ENCODE measurements around the gene FLAD1. TPM values are rescaled to one million over a fixed set of nuclear protein-coding genes. Genes with fewer than 3 reads are reported as not detected.

Gene FLAD1
- total and polyA plus RNA-seq, 2 of the 4 experiments (the other 2 are of a cell fraction), result 26.3 to 37.3 TPM

Small RNAs within 50 kb of the gene (microRNA-seq; reads per million reads assigned to microRNA genes)
- gene MIR4258 (ENCODE audit: insufficient read depth in 1 of 2, insufficient read length in 1 of 2, unreplicated experiment in 1 of 2), result 0 reads per million in 2 experiments
- not detected for gene RF00017 (ENCODE audit: insufficient read depth, insufficient read length)

Small RNAs within 50 kb of the gene (small RNA-seq; reads per million reads assigned to genes)
- gene MIR4258 (0 reads per million in 5 experiments), gene RF00017 (0 reads per million in 5 experiments)

Other genes with a start within 250 kb of the FLAD1 start
- not detected in 2 replicates for gene KCNN3, start 113.1 kb upstream of the FLAD1 start, total RNA-seq (2012; rRNA removed)
- gene KCNN3, start 113.1 kb upstream of the FLAD1 start, polyA plus RNA-seq (2012; rRNA removed), result 0.02 and 0.07 TPM in 2 replicates
- gene PMVK, start 46.6 kb upstream of the FLAD1 start, total RNA-seq (2012; rRNA removed), result 7.2 and 9.0 TPM in 2 replicates
- 28.1 and 31.8 TPM in 2 replicates for gene PMVK, start 46.6 kb upstream of the FLAD1 start, polyA plus RNA-seq (2012; rRNA removed)
- 24.2 and 28.3 TPM in 2 replicates for gene PBXIP1, start 27.2 kb upstream of the FLAD1 start, total RNA-seq (2012; rRNA removed)
- 40.5 and 44.2 TPM in 2 replicates for gene PBXIP1, start 27.2 kb upstream of the FLAD1 start, polyA plus RNA-seq (2012; rRNA removed)
- 5.3 and 5.4 TPM in 2 replicates for gene PYGO2, start 21.6 kb upstream of the FLAD1 start, total RNA-seq (2012; rRNA removed)
- gene PYGO2, start 21.6 kb upstream of the FLAD1 start, polyA plus RNA-seq (2012; rRNA removed), result 12.3 and 14.8 TPM in 2 replicates
- gene SHC1, start 12.6 kb upstream of the FLAD1 start, total RNA-seq (2012; rRNA removed), result 291 and 355 TPM in 2 replicates
- gene SHC1, start 12.6 kb upstream of the FLAD1 start, polyA plus RNA-seq (2012; rRNA removed), result 337 and 352 TPM in 2 replicates
- gene CKS1B, start 8.7 kb upstream of the FLAD1 start, total RNA-seq (2012; rRNA removed), result 129 and 140 TPM in 2 replicates
- 195 and 272 TPM in 2 replicates for gene CKS1B, start 8.7 kb upstream of the FLAD1 start, polyA plus RNA-seq (2012; rRNA removed)
- gene LENEP, start 10.2 kb downstream of the FLAD1 start, total RNA-seq (2012; rRNA removed), result not detected in 2 replicates
- not detected in 2 replicates for gene LENEP, start 10.2 kb downstream of the FLAD1 start, polyA plus RNA-seq (2012; rRNA removed)
- gene ZBTB7B, start 19.5 kb downstream of the FLAD1 start, total RNA-seq (2012; rRNA removed), result 7.2 and 7.7 TPM in 2 replicates
- gene ZBTB7B, start 19.5 kb downstream of the FLAD1 start, polyA plus RNA-seq (2012; rRNA removed), result 17.4 and 22.4 TPM in 2 replicates
- gene DCST2, start 50.4 kb downstream of the FLAD1 start, total RNA-seq (2012; rRNA removed), result not detected in 2 replicates
- 0.14 and 0.30 TPM in 2 replicates for gene DCST2, start 50.4 kb downstream of the FLAD1 start, polyA plus RNA-seq (2012; rRNA removed)
- gene DCST1, start 50.5 kb downstream of the FLAD1 start, total RNA-seq (2012; rRNA removed), result not detected in 2 replicates
- not detected in 2 replicates for gene DCST1, start 50.5 kb downstream of the FLAD1 start, polyA plus RNA-seq (2012; rRNA removed)
- gene ADAM15, start 68.0 kb downstream of the FLAD1 start, total RNA-seq (2012; rRNA removed), result 25.6 and 29.7 TPM in 2 replicates
- gene ADAM15, start 68.0 kb downstream of the FLAD1 start, polyA plus RNA-seq (2012; rRNA removed), result 52.4 and 65.6 TPM in 2 replicates
- 3.3 and 3.8 TPM in 2 replicates for gene EFNA4, start 80.4 kb downstream of the FLAD1 start, total RNA-seq (2012; rRNA removed)
- gene EFNA4, start 80.4 kb downstream of the FLAD1 start, polyA plus RNA-seq (2012; rRNA removed), result 11.8 and 16.3 TPM in 2 replicates
- 0.56 and 0.72 TPM in 2 replicates for gene EFNA3, start 95.5 kb downstream of the FLAD1 start, total RNA-seq (2012; rRNA removed)
- gene EFNA3, start 95.5 kb downstream of the FLAD1 start, polyA plus RNA-seq (2012; rRNA removed), result 1.6 TPM in 2 replicates
- gene EFNA1, start 144.5 kb downstream of the FLAD1 start, total RNA-seq (2012; rRNA removed), result 0.28 and 0.90 TPM in 2 replicates
- 1.4 and 1.6 TPM in 2 replicates for gene EFNA1, start 144.5 kb downstream of the FLAD1 start, polyA plus RNA-seq (2012; rRNA removed)
- 20.6 and 21.1 TPM in 2 replicates for gene SLC50A1, start 152.5 kb downstream of the FLAD1 start, total RNA-seq (2012; rRNA removed)
- 19.5 and 20.8 TPM in 2 replicates for gene SLC50A1, start 152.5 kb downstream of the FLAD1 start, polyA plus RNA-seq (2012; rRNA removed)
- 29.0 and 30.6 TPM in 2 replicates for gene DPM3, start 157.2 kb downstream of the FLAD1 start, total RNA-seq (2012; rRNA removed)
- gene DPM3, start 157.2 kb downstream of the FLAD1 start, polyA plus RNA-seq (2012; rRNA removed), result 129 and 138 TPM in 2 replicates
- 76.1 and 76.7 TPM in 2 replicates for gene KRTCAP2, start 190.0 kb downstream of the FLAD1 start, total RNA-seq (2012; rRNA removed)
- gene KRTCAP2, start 190.0 kb downstream of the FLAD1 start, polyA plus RNA-seq (2012; rRNA removed), result 189 and 232 TPM in 2 replicates
- 2.3 and 2.5 TPM in 2 replicates for gene TRIM46, start 190.5 kb downstream of the FLAD1 start, total RNA-seq (2012; rRNA removed)
- gene TRIM46, start 190.5 kb downstream of the FLAD1 start, polyA plus RNA-seq (2012; rRNA removed), result 6.2 and 6.9 TPM in 2 replicates
- 13.1 and 15.1 TPM in 2 replicates for gene THBS3, start 224.6 kb downstream of the FLAD1 start, total RNA-seq (2012; rRNA removed)
- gene THBS3, start 224.6 kb downstream of the FLAD1 start, polyA plus RNA-seq (2012; rRNA removed), result 28.3 and 30.4 TPM in 2 replicates
- 51.4 and 67.2 TPM in 2 replicates for gene MTX1, start 225.4 kb downstream of the FLAD1 start, total RNA-seq (2012; rRNA removed)
- 73.7 and 73.9 TPM in 2 replicates for gene MTX1, start 225.4 kb downstream of the FLAD1 start, polyA plus RNA-seq (2012; rRNA removed)